ENCODE results near the gene PHF21B.
"Not testable (repeated sequence)": the region's sequence is repeated elsewhere in the genome, so short reads cannot be mapped to it uniquely, and the experiment has no call there.

Gene PHF21B

GRCh38 chr22:44915441-44915840 lies 94.4 kb downstream of the PHF21B start:
- DNase-seq, result no peak

GRCh38 chr22:44914026-44914721 lies 95.6 kb downstream of the PHF21B start:
- DNase-seq, result no peak

GRCh38 chr22:44913198-44913983 lies 96.4 kb downstream of the PHF21B start:
- no peak for DNase-seq

- DNase-seq, result no peak
These were observed 100.6 kb downstream of the PHF21B start for GRCh38 chr22:44909241-44909640.

- no peak for DNase-seq
These were observed 101.8 kb downstream of the PHF21B start for GRCh38 chr22:44907765-44908737.

GRCh38 chr22:44906999-44907644 lies 102.7 kb downstream of the PHF21B start:
- DNase-seq, result no peak

- no peak for DNase-seq
These were observed 103.4 kb downstream of the PHF21B start for GRCh38 chr22:44906248-44906936.

- not testable (repeated sequence) for DNase-seq
These were observed 105.2 kb downstream of the PHF21B start for GRCh38 chr22:44904492-44905152.

- DNase-seq, result not testable (repeated sequence)
These were observed 106.6 kb downstream of the PHF21B start for GRCh38 chr22:44903164-44903563.

- DNase-seq, result no peak
These were observed 108.5 kb downstream of the PHF21B start for GRCh38 chr22:44901301-44901700.

GRCh38 chr22:44898236-44898635 lies 111.6 kb downstream of the PHF21B start:
- DNase-seq, result no peak

GRCh38 chr22:44895296-44896055 lies 114.3 kb downstream of the PHF21B start:
- DNase-seq, result no peak

- no peak for DNase-seq
These were observed 115.0 kb downstream of the PHF21B start for GRCh38 chr22:44894782-44895181.

GRCh38 chr22:44894321-44894720 lies 115.5 kb downstream of the PHF21B start:
- DNase-seq, result no peak

- no peak for DNase-seq
These were observed 116.1 kb downstream of the PHF21B start for GRCh38 chr22:44893731-44894080.

GRCh38 chr22:44892803-44893730 lies 116.7 kb downstream of the PHF21B start:
- no peak for DNase-seq

GRCh38 chr22:44892243-44892642 lies 117.6 kb downstream of the PHF21B start:
- no peak for DNase-seq

GRCh38 chr22:44891791-44892190 lies 118.0 kb downstream of the PHF21B start:
- no peak for DNase-seq

GRCh38 chr22:44891293-44891747 lies 118.5 kb downstream of the PHF21B start:
- DNase-seq, result no peak

Measured in T-helper 9 cell (primary cell).